HCT116 (cell line): ENCODE data around the gene NLRC5. TPM values are rescaled to one million over a fixed set of nuclear protein-coding genes. Genes with fewer than 3 reads are reported as not detected.
"Not testable (repeated sequence)": the region's sequence is repeated elsewhere in the genome, so short reads cannot be mapped to it uniquely, and the experiment has no call there.

Source experiments
- ATAC-seq: fragments of 200-7000 bp; cut with Tn5 transposase; 2 replicates; pipeline ENCODE4 v1.9.1; 2020; ENCODE audit warnings: mild to moderate bottlenecking, moderate library complexity
- BruUV-seq: library from RNA; stranded (reverse); fragments of 400-500 nt; replicated peaks from 2 replicates; lab custom pipeline; 2021; lab: Mats Ljungman, UMichigan
- CTCF ChIA-PET: fragments of 300-600 bp; sonication (Branson Sonifier 250); formaldehyde crosslinking; loops from one replicate; lab custom pipeline; 2021; ENCODE audit warnings: antibody characterized with exemption; lab: Charles Lee
- POLR2A ChIA-PET: fragments of 300-600, 350-600 bp; sonication (Branson Sonifier 250); formaldehyde crosslinking; loops from one replicate; lab custom pipeline; 2021; ENCODE audit warnings: antibody characterized with exemption; lab: Charles Lee
- RAD21 ChIA-PET, 2 experiments: fragments of 300-600 bp; sonication (Branson Sonifier 250); formaldehyde crosslinking; loops; one replicate each; lab custom pipeline; 2023; ENCODE audit warnings: low total read pairs in 2 of 2; ENCODE audit not compliant: uncharacterized antibody in 2 of 2, unreplicated experiment in 2 of 2, low non-redundant PET in 1 of 2; lab: Charles Lee
- DNase-seq: peaks from one replicate; pipeline ENCODE4 v3.0.0-alpha.2; 2010; ENCODE audit warnings: low read depth, low spot score
- H2AFZ ChIP-seq: fragments of 200-600 bp; shearing (Covaris generic), sonication (generic); 2 replicates; pipeline ENCODE4 v1.6.1; 2017; ENCODE audit warnings: low read depth, mixed run types, mixed read lengths, antibody characterized with exemption, low read length; ENCODE audit not compliant: poor library complexity, severe bottlenecking
- H3K27ac ChIP-seq: 2 replicates; pipeline ENCODE4 v1.5.1; 2012; ENCODE audit warnings: low read depth, low read length
- H3K27me3 ChIP-seq: fragments of 200-600 bp; sonication (generic); 2 replicates; pipeline ENCODE4 v1.6.1; 2016; ENCODE audit warnings: mixed run types, low read length, mixed read lengths; ENCODE audit not compliant: insufficient read depth
- H3K36me3 ChIP-seq, 2 experiments: fragments of 200-500 bp in 1 of 2; fragments of 200-600 bp in 1 of 2; sonication (Bioruptor generic) in 1 of 2; sonication (generic) in 1 of 2; 2 replicates each; pipeline versions ENCODE4 v1.5.1 to v1.6.1; 2014 to 2016; ENCODE audit warnings: low read length in 2 of 2, inconsistent platforms in 1 of 2, mixed read lengths in 1 of 2, mixed run types in 1 of 2; ENCODE audit not compliant: insufficient read depth in 2 of 2, control insufficient read depth in 1 of 2
- H3K4me1 ChIP-seq, 2 experiments: fragments of 200-600 bp in 1 of 2; sonication (generic) in 1 of 2; 2 replicates each; pipeline versions ENCODE4 v1.5.1 to v1.6.1; 2012 to 2017; ENCODE audit warnings: low read length in 2 of 2, inconsistent platforms in 1 of 2, mild to moderate bottlenecking in 1 of 2, mixed read lengths in 1 of 2, mixed run types in 1 of 2, moderate library complexity in 1 of 2; ENCODE audit not compliant: insufficient read depth in 2 of 2, control insufficient read depth in 1 of 2
- H3K4me2 ChIP-seq: fragments of 200-600 bp; sonication (generic); 2 replicates; pipeline ENCODE4 v1.6.1; 2017; ENCODE audit warnings: mixed run types, low read length, mixed read lengths
- H3K4me3 ChIP-seq, 2 experiments: fragments of 200-600 bp in 1 of 2; sonication (generic) in 1 of 2; replicated peaks in 1 of 2; 2 replicates each; pipeline ENCODE4 v1.5.1; 2011 to 2016; ENCODE audit warnings: low read length in 2 of 2, control low read depth in 1 of 2, low read depth in 1 of 2, mild to moderate bottlenecking in 1 of 2, mixed read lengths in 1 of 2, mixed run types in 1 of 2
- H3K79me2 ChIP-seq: fragments of 200-600 bp; sonication (generic); 2 replicates; pipeline ENCODE4 v1.6.1; 2017; ENCODE audit warnings: mild to moderate bottlenecking, mixed run types, low read length, moderate library complexity, mixed read lengths; ENCODE audit not compliant: insufficient read depth
- H3K9ac ChIP-seq: fragments of 200-600 bp; sonication (generic); 2 replicates; pipeline ENCODE4 v1.6.1; 2016; ENCODE audit warnings: low read length, mixed read lengths
- H3K9me2 ChIP-seq: fragments of 200-600 bp; sonication (generic), shearing (Covaris generic); 2 replicates; pipeline ENCODE4 v1.6.1; 2017; ENCODE audit warnings: mixed run types, mild to moderate bottlenecking, moderate library complexity; ENCODE audit not compliant: insufficient read depth
- H3K9me3 ChIP-seq, 2 experiments: fragments of 200-500 bp in 1 of 2; fragments of 200-600 bp in 1 of 2; sonication (Bioruptor generic) in 1 of 2; sonication (generic) in 1 of 2; 2 replicates each; pipeline ENCODE4 v1.6.1; 2014 to 2017; ENCODE audit warnings: low read length in 2 of 2, mixed read lengths in 2 of 2, inconsistent platforms in 1 of 2, low read depth in 1 of 2, mild to moderate bottlenecking in 1 of 2, mixed run types in 1 of 2, moderate library complexity in 1 of 2; ENCODE audit not compliant: control insufficient read depth in 1 of 2, insufficient read depth in 1 of 2
- H4K20me1 ChIP-seq: fragments of 200-600 bp; sonication (generic), shearing (Covaris generic); 2 replicates; pipeline ENCODE4 v1.6.1; 2017; ENCODE audit warnings: mixed run types, mild to moderate bottlenecking, moderate library complexity; ENCODE audit not compliant: insufficient read depth
- MAX ChIP-seq: IDR thresholded peaks from 2 replicates; pipeline ENCODE4 v1.6.1; 2012
- TCF7L2 ChIP-seq: IDR thresholded peaks from 2 replicates; pipeline ENCODE4 v1.7.0; 2011; ENCODE audit warnings: borderline replicate concordance, inconsistent platforms; ENCODE audit not compliant: insufficient read depth, insufficient read length; ENCODE audit errors: extremely low read depth
- intact Hi-C: fragments of 100-400 bp; cut with micrococcal nuclease; formaldehyde crosslinking; loops from 2 replicates; pipeline ENCODE4 v1.10.0; 2022
- total RNA-seq: library from RNA; stranded (reverse); gene quantifications from one replicate; pipeline ENCODE4 v1.2.1, GENCODE V29; 2021; ENCODE audit not compliant: unreplicated experiment

The NLRC5 gene
- total RNA-seq, 1 experiment from 2014 or later: 10.4 TPM

GRCh38 chr16:57108432-57108831 is 119.1 kb downstream of the NLRC5 start:
- H3K79me2 ChIP-seq: no peaks in the 10 kb centered on the region
- no peak overlapping the region for H3K27ac ChIP-seq
- intact Hi-C loops: no loop called here
- TF ChIP-seq MAX (no peak), TCF7L2 (no peak)
- ATAC-seq: no peak
- H3K4me3 ChIP-seq: no peak overlapping the region
- H2AFZ ChIP-seq: no peak overlapping the region
- ChIA-PET CTCF (no interaction called here), POLR2A (no interaction called here), RAD21 (no interaction called here)
- H3K27me3 ChIP-seq: no peaks in the 10 kb centered on the region
- H3K9me2 ChIP-seq: no peaks in the 10 kb centered on the region
- no peaks in the 10 kb centered on the region for H3K9me3 ChIP-seq
- no TSS peak for BruUV-seq
- peaks cover 0 to 45% of the 10 kb centered on the region in 2 experiments; a peak in 3 of 4 replicates for H3K4me1 ChIP-seq
- H3K4me2 ChIP-seq: no peak overlapping the region
- no peak for DNase-seq
- H3K36me3 ChIP-seq: no peaks in the 10 kb centered on the region
- H3K9ac ChIP-seq: no peak overlapping the region
- no peaks in the 10 kb centered on the region for H4K20me1 ChIP-seq

GRCh38 chr16:57109259-57110105 is 120.1 kb downstream of the NLRC5 start:
- H3K79me2 ChIP-seq, POLR2A ChIA-PET, H3K27me3 ChIP-seq, H2AFZ ChIP-seq, H3K4me3 ChIP-seq, DNase-seq, H3K9me3 ChIP-seq, H3K27ac ChIP-seq, H3K9ac ChIP-seq, BruUV-seq, RAD21 ChIA-PET, H3K9me2 ChIP-seq, H4K20me1 ChIP-seq, H3K36me3 ChIP-seq, intact Hi-C loops: not testable (repeated sequence)
- ATAC-seq: peak; percentile 64
- CTCF ChIA-PET: interaction anchor here (1.1 kb wide), 1 partner anchor 25 kb away, joined by 3 read pairs; no protein-coding TSS in a partner anchor
- Histone ChIP-seq H3K4me2 (peak overlapping the region; percentile 13; the same call in 1 of the 2 replicates), H3K4me1 (peaks cover 0 to 44% of the 10 kb centered on the region in 2 experiments; a peak in 3 of 4 replicates)
